Lung (tissue), 12 donors: Measurements from ENCODE around the gene RBPMS2. TPM values are rescaled to one million over a fixed set of nuclear protein-coding genes. Genes with fewer than 3 reads are reported as not detected.
A peak's percentile ranks its signal among the peaks of the same experiment; 100 is the strongest.

Experiments used
- ATAC-seq: fragments of 200-7000 bp; cut with Tn5 transposase; one replicate; pipeline ENCODE4 v1.9.1; 2020; ENCODE audit warnings: moderate number of reproducible peaks; ENCODE audit not compliant: insufficient read depth, low FRiP score
- DNase-seq, 3 donors: peaks; one replicate each; pipeline ENCODE4 v3.0.0-alpha.2; 2013 to 2017
- H3K27ac ChIP-seq, 2 donors: one replicate each; pipeline ENCODE4 v1.5.1; 2013; ENCODE audit warnings: mild to moderate bottlenecking in 2 of 2, moderate library complexity in 2 of 2, control low read depth in 1 of 2, inconsistent platforms in 1 of 2, low read depth in 1 of 2, low read length in 1 of 2
- H3K27me3 ChIP-seq, 3 donors: one replicate each; pipeline ENCODE4 v1.5.1; 2013; ENCODE audit warnings: low read length in 2 of 3; ENCODE audit not compliant: control insufficient read depth in 3 of 3, insufficient read depth in 3 of 3
- H3K36me3 ChIP-seq, 4 donors: one replicate each; pipeline ENCODE4 v1.5.1; 2013; ENCODE audit warnings: low read length in 4 of 4, mild to moderate bottlenecking in 1 of 4, moderate library complexity in 1 of 4; ENCODE audit not compliant: control insufficient read depth in 4 of 4, insufficient read depth in 4 of 4
- H3K4me1 ChIP-seq, 5 donors: one replicate each; pipeline ENCODE4 v1.5.1; 2013; ENCODE audit warnings: low read length in 5 of 5, mild to moderate bottlenecking in 2 of 5, moderate library complexity in 1 of 5; ENCODE audit not compliant: control insufficient read depth in 5 of 5, insufficient read depth in 5 of 5
- H3K4me3 ChIP-seq: one replicate; pipeline ENCODE4 v1.5.1; 2013; ENCODE audit warnings: mild to moderate bottlenecking, control low read depth, moderate library complexity
- H3K9ac ChIP-seq, 2 donors: one replicate each; pipeline ENCODE4 v1.5.1; 2013; ENCODE audit warnings: low read length in 2 of 2, control low read depth in 1 of 2; ENCODE audit not compliant: insufficient read depth in 1 of 2
- H3K9me3 ChIP-seq, 4 donors: one replicate each; pipeline ENCODE4 v1.5.1; 2013; ENCODE audit warnings: low read length in 3 of 4, mild to moderate bottlenecking in 1 of 4, moderate library complexity in 1 of 4; ENCODE audit not compliant: control insufficient read depth in 4 of 4, insufficient read depth in 3 of 4
- WGBS, 2 donors: extraction: QIAGEN DNeasy Blood & Tissue Kit; methylation state at CpG; one replicate each; pipeline ENCODE4 v1.1.7; 2013; 5-methylcytosine and 5-hydroxymethylcytosine counted together
- polyA plus RNA-seq, 2 donors: library from polyadenylated mRNA; stranded (reverse); fragments of 200-250 nt; gene quantifications; one replicate each; pipeline ENCODE4 v1.2.1, GENCODE V29; 2013
- total RNA-seq, 2 donors: library from RNA; depleted of rRNA in 1 of 2; stranded (reverse); fragments of >200 nt in 1 of 2; gene quantifications; one replicate each; pipeline ENCODE4 v1.2.1, GENCODE V29; 2014 to 2021
- TF ChIP-seq, protein P1 (sequence below): IDR thresholded peaks from 2 replicates; pipeline ENCODE4 v1.5.1; 2012; ENCODE audit warnings: mild to moderate bottlenecking; ENCODE audit errors: control extremely low read depth, extremely low read depth
- donor health status: control.
- donor health status: control.
- donor health status: Bipolar disorder and iron deficiency.
- donor health status: healthy.
- donor health status: DM: yes; HTN: yes; CAD: no.

RBPMS2 gene
- total and polyA plus RNA-seq, 4 donors = 0.68 to 3.9 (median 2.3) TPM

DNA sequence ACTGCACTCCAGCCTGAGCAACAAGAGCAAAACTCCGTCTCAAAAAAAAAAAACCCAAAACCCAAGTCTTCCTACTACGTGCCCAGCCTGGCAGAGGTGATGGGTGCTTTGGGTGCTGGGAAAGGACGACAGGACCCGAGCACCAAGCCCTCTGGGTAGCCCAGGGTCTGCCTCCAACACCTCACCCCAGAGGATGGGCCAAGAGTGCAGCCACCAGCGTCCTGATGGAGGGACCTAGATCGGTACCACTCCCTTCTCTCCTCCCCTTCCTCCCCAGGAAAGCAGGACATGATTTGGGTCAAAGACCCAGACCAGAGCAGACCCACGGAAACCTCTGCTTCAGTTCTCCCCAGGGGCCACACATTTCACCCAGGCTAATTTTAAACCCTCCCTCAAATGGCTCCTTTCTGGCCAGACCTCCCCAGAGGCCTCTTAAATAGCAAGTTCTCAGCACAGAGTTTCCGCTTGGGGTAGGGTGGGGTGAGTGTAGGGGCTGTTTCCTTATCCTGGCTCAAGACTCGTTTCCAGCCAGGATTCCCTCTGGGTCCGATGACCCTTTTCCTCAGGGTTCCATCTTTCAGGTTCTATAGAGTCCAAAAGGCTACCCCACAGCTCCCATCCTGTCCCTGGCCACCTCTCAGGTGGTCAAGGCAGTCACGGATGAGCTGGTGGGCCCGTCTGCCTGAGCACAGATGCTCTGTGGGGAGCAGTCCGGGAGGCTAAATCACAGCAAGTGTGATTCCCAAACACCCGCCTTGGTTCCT, 20.5 kb downstream of the RBPMS2 start:
- TF ChIP-seq, protein P1, sequence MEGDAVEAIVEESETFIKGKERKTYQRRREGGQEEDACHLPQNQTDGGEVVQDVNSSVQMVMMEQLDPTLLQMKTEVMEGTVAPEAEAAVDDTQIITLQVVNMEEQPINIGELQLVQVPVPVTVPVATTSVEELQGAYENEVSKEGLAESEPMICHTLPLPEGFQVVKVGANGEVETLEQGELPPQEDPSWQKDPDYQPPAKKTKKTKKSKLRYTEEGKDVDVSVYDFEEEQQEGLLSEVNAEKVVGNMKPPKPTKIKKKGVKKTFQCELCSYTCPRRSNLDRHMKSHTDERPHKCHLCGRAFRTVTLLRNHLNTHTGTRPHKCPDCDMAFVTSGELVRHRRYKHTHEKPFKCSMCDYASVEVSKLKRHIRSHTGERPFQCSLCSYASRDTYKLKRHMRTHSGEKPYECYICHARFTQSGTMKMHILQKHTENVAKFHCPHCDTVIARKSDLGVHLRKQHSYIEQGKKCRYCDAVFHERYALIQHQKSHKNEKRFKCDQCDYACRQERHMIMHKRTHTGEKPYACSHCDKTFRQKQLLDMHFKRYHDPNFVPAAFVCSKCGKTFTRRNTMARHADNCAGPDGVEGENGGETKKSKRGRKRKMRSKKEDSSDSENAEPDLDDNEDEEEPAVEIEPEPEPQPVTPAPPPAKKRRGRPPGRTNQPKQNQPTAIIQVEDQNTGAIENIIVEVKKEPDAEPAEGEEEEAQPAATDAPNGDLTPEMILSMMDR = no peak
- peaks cover 0 to 7% (median 0%) of the 10 kb centered on the region in 5 donors for H3K4me1 ChIP-seq
- no peak overlapping the region for H3K4me3 ChIP-seq
- no peaks in the 10 kb centered on the region for H3K27me3 ChIP-seq
- no peak for DNase-seq
- ATAC-seq = no peak
- H3K9me3 ChIP-seq = peaks cover 0 to 6% (median 0%) of the 10 kb centered on the region in 4 donors
- WGBS, 2 donors = 83 to 86% methylated on average over 14 of the region's 14 CpGs
- H3K36me3 ChIP-seq = no peaks in the 10 kb centered on the region
- H3K9ac ChIP-seq = no peak overlapping the region
- no peak overlapping the region for H3K27ac ChIP-seq

DNA sequence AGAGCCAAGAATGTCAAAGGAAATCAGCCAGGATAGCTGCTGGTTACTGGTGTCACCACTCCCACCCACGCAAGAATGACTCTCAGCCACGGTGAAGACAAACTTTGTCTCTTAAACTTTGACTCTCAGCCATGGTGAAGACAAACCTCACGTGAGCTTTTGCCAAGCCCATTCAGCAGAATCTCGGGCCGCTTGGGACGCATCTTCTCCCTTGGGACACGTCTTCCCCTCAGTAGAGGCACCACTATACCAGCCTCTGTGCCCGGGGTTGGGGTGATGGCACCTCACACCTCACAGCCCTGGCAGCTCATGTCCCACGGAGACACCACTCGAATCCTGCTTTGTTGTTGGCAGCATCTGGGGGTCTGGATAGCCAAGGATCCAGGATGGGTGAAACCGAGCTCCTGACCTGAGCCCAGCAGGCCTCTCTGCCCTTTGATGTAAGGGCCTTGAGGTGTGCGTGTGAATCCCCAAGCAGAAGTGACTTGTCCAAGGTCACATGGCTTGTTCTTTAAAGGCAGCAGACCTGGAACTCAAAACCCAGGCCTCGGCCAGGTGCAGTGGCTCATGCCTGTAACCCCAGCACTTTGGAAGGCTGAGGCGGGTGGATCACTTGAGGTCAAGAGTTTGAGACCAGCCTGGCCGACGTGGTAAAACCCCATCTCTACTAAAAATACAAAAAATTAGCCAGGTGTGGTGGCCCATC, 21.8 kb downstream of the RBPMS2 start:
- 87 to 95% methylated on average over 16 of the region's 16 CpGs for WGBS, 2 donors
- Histone ChIP-seq H3K27ac (no peak overlapping the region), H3K27me3 (no peaks in the 10 kb centered on the region), H3K4me3 (no peak overlapping the region), H3K4me1 (peaks cover 0 to 7% (median 0%) of the 10 kb centered on the region in 5 donors), H3K9me3 (peaks cover 0 to 6% (median 0%) of the 10 kb centered on the region in 4 donors), H3K36me3 (no peaks in the 10 kb centered on the region), H3K9ac (no peak overlapping the region)
- TF ChIP-seq, protein P1 = no peak
- DNase-seq (no peak), ATAC-seq (no peak)

DNA sequence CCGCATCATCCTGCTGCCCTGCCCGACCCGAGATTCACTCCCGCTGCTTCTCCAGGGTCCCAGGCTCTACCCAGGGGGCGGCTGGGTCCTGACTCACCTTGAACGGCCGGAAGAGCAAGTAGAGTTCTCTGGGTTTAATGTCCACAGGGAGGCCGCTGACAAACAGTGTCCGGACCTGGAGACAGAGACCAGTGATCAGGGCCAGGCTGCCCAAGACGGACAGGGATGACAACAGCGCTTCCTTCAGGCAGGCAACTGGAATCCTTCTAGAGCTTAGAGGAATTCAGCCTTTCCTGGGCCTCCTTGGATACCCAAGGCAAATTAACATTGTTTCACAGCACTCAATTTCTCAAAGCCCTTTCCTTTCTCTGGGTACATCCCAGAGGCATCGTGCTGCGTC, 23.9 kb downstream of the RBPMS2 start:
- peaks cover 0 to 7% (median 0%) of the 10 kb centered on the region in 5 donors for H3K4me1 ChIP-seq
- DNase-seq = no peak
- no peak for ATAC-seq
- H3K9ac ChIP-seq = no peak overlapping the region
- TF ChIP-seq, protein P1 = no peak
- H3K36me3 ChIP-seq = peaks cover 0 to 1% (median 0%) of the 10 kb centered on the region in 4 donors
- no peaks in the 10 kb centered on the region for H3K27me3 ChIP-seq
- H3K27ac ChIP-seq = peak overlapping the region in 1 of 2 donors; percentile 74
- WGBS, 2 donors = 94% methylated on average over 13 of the region's 13 CpGs
- no peaks in the 10 kb centered on the region for H3K9me3 ChIP-seq
- H3K4me3 ChIP-seq = no peak overlapping the region
